ENCODE data around the gene EVL.
A peak's percentile ranks its signal among the peaks of the same experiment; 100 is the strongest.

Gene EVL

GRCh38 chr14:100158566-100159093, 93.4 kb downstream of the EVL start:
- CTCF ChIA-PET: no interaction called here
- no peak for DNase-seq (ENCODE audit: extremely low spot score)
- TF ChIP-seq NFRKB (IDR thresholded peaks at IDR 0.05) (no peak), ZNF384 (IDR thresholded peaks at IDR 0.05) (no peak), L3MBTL2 (conservative IDR thresholded peaks at IDR 0.05) (no peak), FOXA1 (IDR thresholded peaks at IDR 0.05) (no peak), BHLHE40 (IDR thresholded peaks at IDR 0.05; ENCODE audit: borderline replicate concordance) (no peak), TARDBP (IDR thresholded peaks at IDR 0.05) (no peak), FOXM1 (IDR thresholded peaks at IDR 0.05; ENCODE audit: borderline replicate concordance) (no peak), LEF1 (IDR thresholded peaks at IDR 0.05; ENCODE audit: borderline replicate concordance) (no peak), ARNT (IDR thresholded peaks at IDR 0.05) (no peak), FOXK2 (IDR thresholded peaks at IDR 0.05) (no peak), SP1 (IDR thresholded peaks at IDR 0.05) (no peak), PKNOX1 (IDR thresholded peaks at IDR 0.05) (no peak)
- POLR2A ChIA-PET: no interaction called here

GRCh38 chr14:100159094-100159864, 94.1 kb downstream of the EVL start, which contains the start of gene DEGS2:
TSS of gene DEGS2 (minus strand) at chr14:100159645. CDS start at chr14:100159587, 58 bp downstream.
- TF ChIP-seq CTBP1 (IDR thresholded peaks at IDR 0.05; ENCODE audit: borderline replicate concordance) (no peak), SP1 (IDR thresholded peaks at IDR 0.05) (no peak), FOXM1 (IDR thresholded peaks at IDR 0.05; ENCODE audit: borderline replicate concordance) (no peak), PKNOX1 (IDR thresholded peaks at IDR 0.05) (no peak), HDGF (IDR thresholded peaks at IDR 0.05; ENCODE audit: borderline replicate concordance) (no peak), TARDBP (IDR thresholded peaks at IDR 0.05) (no peak), NFRKB (IDR thresholded peaks at IDR 0.05) (no peak)
- ChIA-PET POLR2A (no interaction called here), CTCF (no interaction called here)
- peak; percentile 53 for DNase-seq (ENCODE audit: extremely low spot score)

GRCh38 chr14:100159865-100160533, 94.8 kb downstream of the EVL start:
- DNase-seq (ENCODE audit: extremely low spot score): no peak

GRCh38 chr14:100160534-100160916, 95.3 kb downstream of the EVL start:
- CTCF ChIA-PET: no interaction called here

More at GRCh38 chr14:100159865-100160533, 94.8 kb downstream of the EVL start:
- TF ChIP-seq PKNOX1 (IDR thresholded peaks at IDR 0.05) (no peak), FOXA1 (IDR thresholded peaks at IDR 0.05) (no peak), BHLHE40 (IDR thresholded peaks at IDR 0.05; ENCODE audit: borderline replicate concordance) (no peak), NFRKB (IDR thresholded peaks at IDR 0.05) (no peak), ARNT (IDR thresholded peaks at IDR 0.05) (no peak), SUZ12 (IDR thresholded peaks at IDR 0.05) (no peak), ZNF384 (IDR thresholded peaks at IDR 0.05) (no peak), CTBP1 (IDR thresholded peaks at IDR 0.05; ENCODE audit: borderline replicate concordance) (no peak), ELF4 (IDR thresholded peaks at IDR 0.05) (no peak), FOXM1 (IDR thresholded peaks at IDR 0.05; ENCODE audit: borderline replicate concordance) (no peak), LEF1 (IDR thresholded peaks at IDR 0.05; ENCODE audit: borderline replicate concordance) (no peak), L3MBTL2 (conservative IDR thresholded peaks at IDR 0.05) (no peak), FOXK2 (IDR thresholded peaks at IDR 0.05) (no peak), SP1 (IDR thresholded peaks at IDR 0.05) (no peak), TARDBP (IDR thresholded peaks at IDR 0.05) (no peak), HDGF (IDR thresholded peaks at IDR 0.05; ENCODE audit: borderline replicate concordance) (no peak)
- ChIA-PET CTCF (no interaction called here), POLR2A (no interaction called here)

More at GRCh38 chr14:100160534-100160916, 95.3 kb downstream of the EVL start:
- no peak for TF ChIP-seq ELF4 (IDR thresholded peaks at IDR 0.05)
- TF ChIP-seq SP1 (IDR thresholded peaks at IDR 0.05): no peak
- no peak for TF ChIP-seq ZNF384 (IDR thresholded peaks at IDR 0.05)
- TF ChIP-seq BHLHE40 (IDR thresholded peaks at IDR 0.05; ENCODE audit: borderline replicate concordance): no peak
- no peak for TF ChIP-seq TARDBP (IDR thresholded peaks at IDR 0.05)
- TF ChIP-seq FOXK2 (IDR thresholded peaks at IDR 0.05): no peak
- TF ChIP-seq SUZ12 (IDR thresholded peaks at IDR 0.05): no peak
- TF ChIP-seq LEF1 (IDR thresholded peaks at IDR 0.05; ENCODE audit: borderline replicate concordance): no peak
- no peak for TF ChIP-seq PKNOX1 (IDR thresholded peaks at IDR 0.05)
- TF ChIP-seq NFRKB (IDR thresholded peaks at IDR 0.05): no peak
- TF ChIP-seq ARNT (IDR thresholded peaks at IDR 0.05): no peak
- no peak for TF ChIP-seq FOXM1 (IDR thresholded peaks at IDR 0.05; ENCODE audit: borderline replicate concordance)
- no peak for TF ChIP-seq CTBP1 (IDR thresholded peaks at IDR 0.05; ENCODE audit: borderline replicate concordance)
- TF ChIP-seq HDGF (IDR thresholded peaks at IDR 0.05; ENCODE audit: borderline replicate concordance): no peak
- TF ChIP-seq L3MBTL2 (conservative IDR thresholded peaks at IDR 0.05): no peak
- no peak for TF ChIP-seq FOXA1 (IDR thresholded peaks at IDR 0.05)
- POLR2A ChIA-PET: no interaction called here
- no peak for DNase-seq (ENCODE audit: extremely low spot score)
